MM.1S (cell line): Measurements from ENCODE around the gene ATP6V1B1.

ENCODE experiments used
- EZH2 ChIP-seq: fragments of 300-600 bp; sonication (generic); optimal IDR thresholded peaks from 2 replicates; pipeline ENCODE3; 2017; ENCODE audit warnings: low read depth, mild to moderate bottlenecking, antibody characterized with exemption, low read length, mixed read lengths
- EZH2phosphoT487 ChIP-seq: fragments of 300-600 bp; sonication (generic); IDR thresholded peaks from 2 replicates; pipeline ENCODE4 v1.6.1; 2018; ENCODE audit warnings: antibody characterized with exemption, low read length
- TF ChIP-seq, protein P1 (sequence below): fragments of 300-600 bp; sonication (generic); IDR thresholded peaks from 2 replicates; pipeline ENCODE4 v1.5.1; 2016; ENCODE audit warnings: antibody characterized with exemption, low read length, mixed read lengths

DNA sequence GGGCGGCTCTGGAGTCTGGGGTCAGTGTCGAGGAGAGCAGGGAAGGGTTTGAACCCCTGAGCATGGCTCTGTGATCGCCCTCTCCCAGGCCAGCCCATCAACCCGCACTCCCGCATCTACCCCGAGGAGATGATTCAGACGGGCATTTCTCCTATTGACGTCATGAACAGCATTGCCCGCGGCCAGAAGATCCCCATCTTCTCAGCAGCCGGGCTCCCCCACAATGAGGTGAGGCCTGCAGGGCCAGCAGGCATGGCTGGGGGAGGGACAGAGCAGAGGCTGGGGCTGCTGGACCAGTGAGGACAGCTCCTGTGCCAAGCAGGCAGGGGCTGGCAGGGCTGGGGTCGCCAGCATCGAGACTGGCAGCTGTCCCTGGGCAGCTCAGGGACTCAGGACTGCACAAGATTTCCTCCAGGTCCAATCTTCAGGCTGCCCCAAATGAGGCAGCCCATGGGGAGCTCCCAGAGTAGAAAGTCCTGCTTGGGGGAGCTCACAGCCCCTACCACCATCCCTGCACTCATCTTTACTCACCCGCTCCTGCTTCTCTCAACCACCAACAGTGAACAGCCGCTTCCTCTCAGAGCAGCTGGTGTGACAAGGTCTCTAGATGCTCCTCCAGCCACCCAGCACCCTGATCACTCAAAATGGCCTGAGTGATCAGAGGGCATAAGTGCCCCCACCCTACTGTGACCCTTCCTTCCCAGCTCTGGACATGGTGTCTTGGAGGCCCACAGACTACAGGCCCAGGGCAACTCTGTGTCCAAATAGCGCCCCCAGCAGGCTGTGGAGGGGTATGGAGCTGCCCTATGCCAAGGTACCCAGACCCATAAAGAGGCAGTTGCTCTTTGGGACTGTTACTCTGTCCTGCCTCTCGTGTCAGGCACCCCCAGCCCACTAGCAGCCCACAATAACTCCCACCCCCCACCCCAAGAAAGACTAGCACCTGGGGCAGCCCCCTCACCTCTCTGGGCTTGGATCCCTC, 24.4 kb downstream of the ATP6V1B1 start:
- TF ChIP-seq, protein P1, sequence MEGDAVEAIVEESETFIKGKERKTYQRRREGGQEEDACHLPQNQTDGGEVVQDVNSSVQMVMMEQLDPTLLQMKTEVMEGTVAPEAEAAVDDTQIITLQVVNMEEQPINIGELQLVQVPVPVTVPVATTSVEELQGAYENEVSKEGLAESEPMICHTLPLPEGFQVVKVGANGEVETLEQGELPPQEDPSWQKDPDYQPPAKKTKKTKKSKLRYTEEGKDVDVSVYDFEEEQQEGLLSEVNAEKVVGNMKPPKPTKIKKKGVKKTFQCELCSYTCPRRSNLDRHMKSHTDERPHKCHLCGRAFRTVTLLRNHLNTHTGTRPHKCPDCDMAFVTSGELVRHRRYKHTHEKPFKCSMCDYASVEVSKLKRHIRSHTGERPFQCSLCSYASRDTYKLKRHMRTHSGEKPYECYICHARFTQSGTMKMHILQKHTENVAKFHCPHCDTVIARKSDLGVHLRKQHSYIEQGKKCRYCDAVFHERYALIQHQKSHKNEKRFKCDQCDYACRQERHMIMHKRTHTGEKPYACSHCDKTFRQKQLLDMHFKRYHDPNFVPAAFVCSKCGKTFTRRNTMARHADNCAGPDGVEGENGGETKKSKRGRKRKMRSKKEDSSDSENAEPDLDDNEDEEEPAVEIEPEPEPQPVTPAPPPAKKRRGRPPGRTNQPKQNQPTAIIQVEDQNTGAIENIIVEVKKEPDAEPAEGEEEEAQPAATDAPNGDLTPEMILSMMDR, result peak; percentile 19
- TF ChIP-seq EZH2 (no peak), EZH2phosphoT487 (no peak)
